OCI-LY1 (cell line): ENCODE data around the gene SLC37A4.

Experiments
- EZH2 ChIP-seq: fragments of 200-600 bp; sonication (generic), shearing (Covaris generic); IDR thresholded peaks from 2 replicates; pipeline ENCODE4 v1.8.0; 2017; ENCODE audit warnings: borderline replicate concordance, mixed run types, mild to moderate bottlenecking, antibody characterized with exemption, low read length, moderate library complexity, mixed read lengths
- TF ChIP-seq, protein P1 (sequence below): fragments of 200-600 bp; sonication (generic), shearing (Covaris generic); IDR thresholded peaks from 2 replicates; pipeline ENCODE4 v1.5.1; 2017; ENCODE audit warnings: mild to moderate bottlenecking, antibody characterized with exemption, low read length, moderate library complexity, mixed read lengths

GRCh38 chr11:119025099-119025473 lies 5.6 kb downstream of the SLC37A4 start:
- TF ChIP-seq, protein P1, sequence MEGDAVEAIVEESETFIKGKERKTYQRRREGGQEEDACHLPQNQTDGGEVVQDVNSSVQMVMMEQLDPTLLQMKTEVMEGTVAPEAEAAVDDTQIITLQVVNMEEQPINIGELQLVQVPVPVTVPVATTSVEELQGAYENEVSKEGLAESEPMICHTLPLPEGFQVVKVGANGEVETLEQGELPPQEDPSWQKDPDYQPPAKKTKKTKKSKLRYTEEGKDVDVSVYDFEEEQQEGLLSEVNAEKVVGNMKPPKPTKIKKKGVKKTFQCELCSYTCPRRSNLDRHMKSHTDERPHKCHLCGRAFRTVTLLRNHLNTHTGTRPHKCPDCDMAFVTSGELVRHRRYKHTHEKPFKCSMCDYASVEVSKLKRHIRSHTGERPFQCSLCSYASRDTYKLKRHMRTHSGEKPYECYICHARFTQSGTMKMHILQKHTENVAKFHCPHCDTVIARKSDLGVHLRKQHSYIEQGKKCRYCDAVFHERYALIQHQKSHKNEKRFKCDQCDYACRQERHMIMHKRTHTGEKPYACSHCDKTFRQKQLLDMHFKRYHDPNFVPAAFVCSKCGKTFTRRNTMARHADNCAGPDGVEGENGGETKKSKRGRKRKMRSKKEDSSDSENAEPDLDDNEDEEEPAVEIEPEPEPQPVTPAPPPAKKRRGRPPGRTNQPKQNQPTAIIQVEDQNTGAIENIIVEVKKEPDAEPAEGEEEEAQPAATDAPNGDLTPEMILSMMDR: no peak
- no peak for TF ChIP-seq EZH2
